Occipital lobe (tissue), 2 donors: ENCODE measurements around the gene ZNF527. TPM values are rescaled to one million over a fixed set of nuclear protein-coding genes. Genes with fewer than 3 reads are reported as not detected.
"Not testable (repeated sequence)": the region's sequence is repeated elsewhere in the genome, so short reads cannot be mapped to it uniquely, and the experiment has no call there.

Experiments
- DNase-seq: peaks from one replicate; lab custom pipeline; 2025; lab: John Stamatoyannopoulos, UW
- total RNA-seq: library from RNA; depleted of rRNA; stranded (reverse); fragments of >200 nt; gene quantifications from one replicate; pipeline ENCODE4 v1.2.3, GENCODE V29; 2014

The ZNF527 gene
- total RNA-seq: 26.8 TPM

GRCh38 chr19:37370880-37371661 is at the start of gene ZNF527:
Gene ZNF527, plus strand, starts transcription at chr19:37371099. Its CDS starts 3,100 bp downstream, at chr19:37374199.
- peak; percentile 98 for DNase-seq

- no peak for DNase-seq
Observed at GRCh38 chr19:37329686-37330085, 41.2 kb upstream of the ZNF527 start.

- no peak for DNase-seq
Observed at GRCh38 chr19:37332839-37333238, 38.1 kb upstream of the ZNF527 start.

GRCh38 chr19:37333457-37333856 is 37.4 kb upstream of the ZNF527 start:
- DNase-seq: no peak

- peak; percentile 90 for DNase-seq
Observed at GRCh38 chr19:37334179-37335071, 36.5 kb upstream of the ZNF527 start.

GRCh38 chr19:37342753-37343152 is 28.1 kb upstream of the ZNF527 start:
- no peak for DNase-seq

- DNase-seq: no peak
Observed at GRCh38 chr19:37346091-37346490, 24.8 kb upstream of the ZNF527 start.

- DNase-seq: no peak
Observed at GRCh38 chr19:37348060-37348459, 22.8 kb upstream of the ZNF527 start.

- DNase-seq: no peak
Observed at GRCh38 chr19:37353968-37354367, 16.9 kb upstream of the ZNF527 start.

- DNase-seq: no peak
Observed at GRCh38 chr19:37355901-37356300, 15.0 kb upstream of the ZNF527 start.

- DNase-seq: no peak
Observed at GRCh38 chr19:37361994-37362393, 8.9 kb upstream of the ZNF527 start.

- DNase-seq: no peak
Observed at GRCh38 chr19:37362733-37363132, 8.2 kb upstream of the ZNF527 start.

- DNase-seq: not testable (repeated sequence)
Observed at GRCh38 chr19:37370386-37370879, 466 bp upstream of the ZNF527 start.

- no peak for DNase-seq
Observed at GRCh38 chr19:37389234-37389633, 18.3 kb downstream of the ZNF527 start.

GRCh38 chr19:37391399-37391798 is 20.5 kb downstream of the ZNF527 start:
- DNase-seq: not testable (repeated sequence)

GRCh38 chr19:37401078-37401477 is 30.2 kb downstream of the ZNF527 start:
- DNase-seq: no peak

- DNase-seq: no peak
Observed at GRCh38 chr19:37403403-37403802, 32.5 kb downstream of the ZNF527 start.

- not testable (repeated sequence) for DNase-seq
Observed at GRCh38 chr19:37406140-37406846, 35.4 kb downstream of the ZNF527 start.

GRCh38 chr19:37412700-37413099 is 41.8 kb downstream of the ZNF527 start:
- DNase-seq: no peak

- DNase-seq: no peak
Observed at GRCh38 chr19:37413313-37414084, 42.6 kb downstream of the ZNF527 start.
